ENCODE data around the gene LBR.

Gene LBR

DNA sequence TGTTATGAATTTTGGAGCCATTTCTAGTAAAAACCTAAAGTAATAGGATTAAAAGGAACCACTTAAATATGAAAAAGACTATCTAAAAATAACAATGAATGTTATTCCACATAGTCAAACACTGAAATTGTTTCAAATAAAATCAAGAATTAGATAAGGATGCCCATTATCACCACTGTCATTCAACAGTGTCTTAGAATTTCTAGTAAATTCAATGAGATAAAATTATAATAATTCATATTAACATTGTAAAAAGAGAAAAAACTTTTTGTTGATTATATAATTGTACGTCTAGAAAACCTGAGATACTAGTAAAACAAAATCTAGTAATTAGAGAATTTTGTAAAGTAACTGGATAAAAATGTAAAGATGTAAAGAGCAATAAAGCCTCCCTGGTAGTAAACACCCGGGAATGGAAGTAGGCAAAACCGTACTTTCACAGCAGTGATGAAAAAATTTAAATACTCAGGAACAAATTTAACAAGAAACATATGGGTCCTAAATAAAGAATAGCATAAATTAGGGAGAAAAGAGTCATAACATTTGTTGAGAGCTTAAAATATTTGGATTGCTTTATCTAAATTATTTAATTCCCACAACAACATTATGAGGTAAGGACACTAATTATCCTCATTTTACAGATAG, 56.4 kb downstream of the LBR start:
- no peaks in the 10 kb centered on the region for H3K9me3 ChIP-seq (ENCODE audit: control insufficient read depth, insufficient read depth, low read length)
- DNase-seq (ENCODE audit: low read depth, low spot score), result no peak
- no peaks in the 10 kb centered on the region for H3K4me1 ChIP-seq (ENCODE audit: control insufficient read depth, insufficient read depth, low read length)
- no peak overlapping the region for H3K4me3 ChIP-seq (ENCODE audit: low read length)
- no CpG with 5 or more reads among the region's 3 CpGs for WGBS (ENCODE audit: insufficient coverage, insufficient read length)
- no peaks in the 10 kb centered on the region for H3K36me3 ChIP-seq (ENCODE audit: control insufficient read depth, insufficient read depth, low read length)
- peaks cover 5% of the 10 kb centered on the region; the same call in 1 of the 2 replicates for H3K27me3 ChIP-seq (ENCODE audit: control insufficient read depth, insufficient read depth, low read length)
- no peak overlapping the region for H3K27ac ChIP-seq (ENCODE audit: low read length)

DNA sequence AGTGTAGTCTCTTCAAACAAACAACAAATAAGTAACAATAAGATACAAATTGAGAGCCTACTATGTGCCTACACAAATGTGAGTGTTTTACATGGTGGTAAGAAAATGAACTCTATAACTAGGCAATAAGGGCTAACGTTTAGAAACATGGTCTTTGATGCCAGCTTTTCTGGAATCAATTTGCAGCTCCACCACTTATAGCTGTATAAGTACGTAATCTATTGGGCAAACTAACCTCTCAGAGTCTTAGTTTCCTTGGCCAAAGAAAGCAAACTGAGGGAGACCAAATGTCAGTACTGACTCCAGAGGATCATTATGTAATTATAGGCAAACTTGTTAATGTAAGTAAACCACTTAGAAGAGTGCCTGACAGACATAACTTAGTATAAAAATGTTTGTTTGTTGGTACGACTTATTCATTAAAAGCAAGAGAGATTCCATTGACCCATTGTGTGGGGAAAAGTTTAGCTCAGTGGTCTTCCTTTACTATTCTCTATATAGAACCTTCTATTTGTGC, 59.7 kb downstream of the LBR start:
- no peaks in the 10 kb centered on the region for H3K9me3 ChIP-seq (ENCODE audit: control insufficient read depth, insufficient read depth, low read length)

DNA sequence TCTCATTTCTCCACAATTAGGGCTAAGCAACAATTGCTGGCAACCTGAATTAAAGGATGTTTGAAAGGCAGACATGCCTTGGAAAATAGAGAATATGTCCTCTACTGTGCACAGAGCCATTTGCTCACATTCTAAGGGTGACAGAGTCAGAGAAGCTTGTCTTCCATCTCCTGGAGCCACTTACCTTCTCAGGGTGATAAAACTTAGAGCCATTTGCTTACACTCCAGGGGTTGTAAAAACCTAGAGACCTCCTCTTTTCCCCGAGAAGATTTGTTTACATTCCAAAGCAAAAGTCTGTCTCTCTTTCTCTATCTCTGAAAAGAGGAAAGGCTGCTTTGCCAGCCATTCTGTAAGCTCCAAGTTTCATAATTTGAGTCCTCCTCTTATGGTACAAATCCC, 61.3 kb downstream of the LBR start:
- Histone ChIP-seq H3K27me3 (ENCODE audit: control insufficient read depth, insufficient read depth, low read length) (peaks cover 11% of the 10 kb centered on the region), H3K9me3 (ENCODE audit: control insufficient read depth, insufficient read depth, low read length) (no peaks in the 10 kb centered on the region), H3K27ac (ENCODE audit: low read length) (no peak overlapping the region), H3K36me3 (ENCODE audit: control insufficient read depth, insufficient read depth, low read length) (no peaks in the 10 kb centered on the region), H3K4me1 (ENCODE audit: control insufficient read depth, insufficient read depth, low read length) (no peaks in the 10 kb centered on the region), H3K4me3 (ENCODE audit: low read length) (no peak overlapping the region)
- WGBS (ENCODE audit: insufficient coverage, insufficient read length), result no CpG with 5 or more reads among the region's 1 CpG
- no peak for DNase-seq (ENCODE audit: low read depth, low spot score)

More for the DNA sequence above, 59.7 kb downstream of the LBR start:
- no CpG with 5 or more reads among the region's 3 CpGs for WGBS (ENCODE audit: insufficient coverage, insufficient read length)
- DNase-seq (ENCODE audit: low read depth, low spot score), result no peak
- peaks cover 11% of the 10 kb centered on the region for H3K27me3 ChIP-seq (ENCODE audit: control insufficient read depth, insufficient read depth, low read length)
- H3K4me1 ChIP-seq (ENCODE audit: control insufficient read depth, insufficient read depth, low read length), result no peaks in the 10 kb centered on the region
- no peak overlapping the region for H3K4me3 ChIP-seq (ENCODE audit: low read length)
- H3K27ac ChIP-seq (ENCODE audit: low read length), result no peak overlapping the region
- no peaks in the 10 kb centered on the region for H3K36me3 ChIP-seq (ENCODE audit: control insufficient read depth, insufficient read depth, low read length)

DNA sequence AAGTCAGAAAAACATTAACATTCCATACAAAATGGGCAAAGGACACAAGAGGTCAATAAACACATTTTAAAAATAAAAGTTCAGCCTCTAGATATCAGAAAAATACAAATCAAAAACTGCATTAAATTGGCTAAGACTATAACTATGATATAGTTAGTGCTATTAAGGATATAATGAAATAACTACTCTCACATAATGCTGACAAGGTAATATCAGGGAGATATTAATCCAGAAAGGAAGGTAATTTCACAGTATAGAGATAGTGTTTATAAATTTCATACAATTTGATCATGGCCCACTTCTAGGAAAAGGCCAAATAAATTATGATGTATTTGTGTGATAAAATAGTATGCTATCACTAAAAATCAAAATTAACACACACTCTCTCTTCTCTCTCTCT, 61.8 kb downstream of the LBR start:
- Histone ChIP-seq H3K27ac (ENCODE audit: low read length) (no peak overlapping the region), H3K36me3 (ENCODE audit: control insufficient read depth, insufficient read depth, low read length) (no peaks in the 10 kb centered on the region), H3K4me1 (ENCODE audit: control insufficient read depth, insufficient read depth, low read length) (no peaks in the 10 kb centered on the region), H3K4me3 (ENCODE audit: low read length) (no peak overlapping the region), H3K27me3 (ENCODE audit: control insufficient read depth, insufficient read depth, low read length) (peaks cover 11% of the 10 kb centered on the region), H3K9me3 (ENCODE audit: control insufficient read depth, insufficient read depth, low read length) (no peaks in the 10 kb centered on the region)
- no peak for DNase-seq (ENCODE audit: low read depth, low spot score)

DNA sequence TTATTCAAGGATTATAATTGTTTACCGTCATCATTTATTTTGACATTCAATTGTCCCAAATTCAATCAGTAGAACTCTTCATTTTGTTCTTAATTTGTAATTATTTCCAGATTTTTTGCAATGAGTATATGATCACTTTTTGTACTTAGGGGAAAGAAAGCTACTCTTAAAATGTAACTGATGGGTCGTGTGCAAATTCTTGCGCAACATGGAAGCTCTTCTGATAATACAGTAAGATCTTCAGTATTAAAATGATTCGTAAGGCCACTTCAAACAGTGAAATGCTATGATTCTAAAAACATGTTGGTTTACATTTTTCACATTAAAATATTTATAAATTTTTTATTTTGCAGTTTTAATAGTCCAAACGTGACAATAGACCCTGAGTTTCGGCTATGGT, 63.4 kb downstream of the LBR start:
- H3K4me1 ChIP-seq (ENCODE audit: control insufficient read depth, insufficient read depth, low read length), result no peaks in the 10 kb centered on the region
- H3K9me3 ChIP-seq (ENCODE audit: control insufficient read depth, insufficient read depth, low read length), result no peaks in the 10 kb centered on the region
- peaks cover 11% of the 10 kb centered on the region for H3K27me3 ChIP-seq (ENCODE audit: control insufficient read depth, insufficient read depth, low read length)
- H3K27ac ChIP-seq (ENCODE audit: low read length), result no peak overlapping the region
- no peaks in the 10 kb centered on the region for H3K36me3 ChIP-seq (ENCODE audit: control insufficient read depth, insufficient read depth, low read length)
- no peak overlapping the region for H3K4me3 ChIP-seq (ENCODE audit: low read length)
- no peak for DNase-seq (ENCODE audit: low read depth, low spot score)
- WGBS (ENCODE audit: insufficient coverage, insufficient read length), result no CpG with 5 or more reads among the region's 6 CpGs

DNA sequence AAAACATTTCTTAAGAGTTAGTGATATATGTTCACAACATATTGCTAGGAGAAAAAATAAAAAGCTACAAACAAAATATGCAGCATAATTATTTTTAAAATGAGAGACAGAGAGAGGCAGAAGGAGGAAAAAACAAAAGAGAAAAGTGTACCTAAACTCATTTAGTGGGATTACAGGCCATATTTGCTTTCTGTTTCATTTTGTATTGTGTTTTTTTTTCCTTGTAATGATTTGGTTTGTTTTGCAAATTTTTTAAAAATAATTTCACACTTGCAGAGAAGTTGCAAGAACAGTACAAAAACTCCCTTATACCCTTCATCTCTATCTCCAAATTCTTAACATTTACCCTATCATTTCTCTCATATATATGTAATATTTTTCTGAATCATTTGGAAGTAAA, 65.0 kb downstream of the LBR start:
- DNase-seq (ENCODE audit: low read depth, low spot score), result no peak
- H3K36me3 ChIP-seq (ENCODE audit: control insufficient read depth, insufficient read depth, low read length), result no peaks in the 10 kb centered on the region
- H3K27me3 ChIP-seq (ENCODE audit: control insufficient read depth, insufficient read depth, low read length), result peaks cover 9% of the 10 kb centered on the region
- no peak overlapping the region for H3K27ac ChIP-seq (ENCODE audit: low read length)
- no peak overlapping the region for H3K4me3 ChIP-seq (ENCODE audit: low read length)
- H3K4me1 ChIP-seq (ENCODE audit: control insufficient read depth, insufficient read depth, low read length), result no peaks in the 10 kb centered on the region
- no peaks in the 10 kb centered on the region for H3K9me3 ChIP-seq (ENCODE audit: control insufficient read depth, insufficient read depth, low read length)

DNA sequence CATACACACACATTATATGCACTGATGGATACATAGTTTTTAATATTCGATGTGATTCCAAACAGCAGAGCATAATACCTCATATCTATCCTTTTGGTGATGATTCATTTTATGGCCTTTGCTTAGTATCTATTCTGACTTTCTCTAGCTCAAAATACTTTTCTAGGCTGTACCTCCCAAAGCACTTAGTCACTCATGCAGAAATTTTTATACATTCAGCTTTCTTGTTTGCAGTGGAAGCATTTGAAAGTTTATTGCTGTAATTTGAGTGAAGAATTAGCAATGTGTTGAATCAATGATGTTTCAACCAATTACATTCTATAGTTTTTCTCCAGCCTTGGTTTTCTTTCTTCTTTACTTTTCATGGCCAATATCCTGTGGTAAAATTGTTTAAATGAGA, 66.7 kb downstream of the LBR start:
- no peak for DNase-seq (ENCODE audit: low read depth, low spot score)
- WGBS (ENCODE audit: insufficient coverage, insufficient read length), result no CpG with 5 or more reads among the region's 1 CpG
- no peaks in the 10 kb centered on the region for H3K9me3 ChIP-seq (ENCODE audit: control insufficient read depth, insufficient read depth, low read length)
- peaks cover 3% of the 10 kb centered on the region for H3K27me3 ChIP-seq (ENCODE audit: control insufficient read depth, insufficient read depth, low read length)
- no peaks in the 10 kb centered on the region for H3K36me3 ChIP-seq (ENCODE audit: control insufficient read depth, insufficient read depth, low read length)
- no peaks in the 10 kb centered on the region for H3K4me1 ChIP-seq (ENCODE audit: control insufficient read depth, insufficient read depth, low read length)
- no peak overlapping the region for H3K4me3 ChIP-seq (ENCODE audit: low read length)
- no peak overlapping the region for H3K27ac ChIP-seq (ENCODE audit: low read length)

DNA sequence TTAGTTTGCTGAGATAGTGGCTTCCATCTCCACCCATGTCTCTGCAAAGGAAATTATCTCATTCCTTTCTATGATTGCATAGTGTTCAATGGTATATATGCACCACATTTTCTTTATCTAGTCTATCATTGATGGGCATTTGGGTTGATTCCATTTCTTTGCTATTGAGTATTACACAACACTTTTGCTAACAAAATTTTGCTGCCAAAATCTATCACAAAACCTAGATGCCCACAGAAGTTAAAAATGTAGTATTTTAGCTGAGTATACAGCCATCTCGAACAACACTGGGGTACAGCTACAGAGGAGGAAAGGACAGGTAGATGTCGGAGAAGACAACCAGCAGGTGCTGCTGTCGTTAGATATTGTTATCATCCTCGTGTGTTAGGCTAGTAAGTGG, 67.7 kb downstream of the LBR start:
- no peak overlapping the region for H3K4me3 ChIP-seq (ENCODE audit: low read length)
- no peaks in the 10 kb centered on the region for H3K36me3 ChIP-seq (ENCODE audit: control insufficient read depth, insufficient read depth, low read length)
- no peaks in the 10 kb centered on the region for H3K4me1 ChIP-seq (ENCODE audit: control insufficient read depth, insufficient read depth, low read length)
- no peaks in the 10 kb centered on the region for H3K9me3 ChIP-seq (ENCODE audit: control insufficient read depth, insufficient read depth, low read length)
- WGBS (ENCODE audit: insufficient coverage, insufficient read length), result no CpG with 5 or more reads among the region's 4 CpGs
- no peak overlapping the region for H3K27ac ChIP-seq (ENCODE audit: low read length)
- H3K27me3 ChIP-seq (ENCODE audit: control insufficient read depth, insufficient read depth, low read length), result peaks cover under 1% of the 10 kb centered on the region; the same call in 1 of the 2 replicates
- DNase-seq (ENCODE audit: low read depth, low spot score), result no peak

DNA sequence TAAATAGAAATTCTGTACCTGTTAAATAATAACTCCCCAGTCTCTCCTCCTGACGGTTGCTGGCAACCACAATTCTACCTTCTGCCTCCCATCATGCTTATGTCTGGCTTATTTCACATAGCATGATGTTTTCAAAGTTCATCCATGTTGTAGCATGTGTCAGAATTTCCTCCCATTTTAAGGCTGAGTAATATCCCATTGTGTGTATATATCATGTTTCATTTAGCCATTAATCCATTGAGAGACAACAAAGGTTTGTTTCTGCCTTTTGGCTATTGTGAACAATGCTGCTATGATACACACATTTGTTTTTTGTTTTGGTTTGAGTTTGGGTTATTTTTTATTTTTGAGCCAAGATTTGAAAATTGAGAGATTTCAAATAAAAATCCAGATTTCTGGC, 72.0 kb downstream of the LBR start:
- no CpG with 5 or more reads among the region's 1 CpG for WGBS (ENCODE audit: insufficient coverage, insufficient read length)
- Histone ChIP-seq H3K4me1 (ENCODE audit: control insufficient read depth, insufficient read depth, low read length) (no peaks in the 10 kb centered on the region), H3K4me3 (ENCODE audit: low read length) (no peak overlapping the region), H3K36me3 (ENCODE audit: control insufficient read depth, insufficient read depth, low read length) (no peaks in the 10 kb centered on the region), H3K9me3 (ENCODE audit: control insufficient read depth, insufficient read depth, low read length) (no peaks in the 10 kb centered on the region), H3K27ac (ENCODE audit: low read length) (no peak overlapping the region), H3K27me3 (ENCODE audit: control insufficient read depth, insufficient read depth, low read length) (no peaks in the 10 kb centered on the region)
- DNase-seq (ENCODE audit: low read depth, low spot score), result no peak

DNA sequence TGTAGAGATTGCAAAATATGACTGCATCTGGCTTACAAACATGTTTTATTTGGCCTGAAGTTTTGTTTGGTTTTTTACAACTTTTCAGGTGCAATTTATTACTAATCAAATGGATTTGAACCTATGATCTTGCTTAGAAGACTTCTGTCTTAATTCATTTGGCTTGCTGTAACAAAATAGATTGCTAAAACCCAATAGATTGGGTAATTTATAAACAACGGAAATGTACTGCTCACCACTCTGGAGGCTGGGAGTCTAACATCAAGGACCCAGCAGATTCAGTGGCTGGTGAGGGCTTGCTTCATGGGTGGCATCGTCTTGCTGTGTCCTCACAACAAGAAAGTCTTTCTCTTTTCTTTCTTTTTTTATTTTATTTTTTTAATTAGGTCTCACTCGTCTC, 72.9 kb downstream of the LBR start:
- WGBS (ENCODE audit: insufficient coverage, insufficient read length), result no CpG with 5 or more reads among the region's 3 CpGs
- no peaks in the 10 kb centered on the region for H3K36me3 ChIP-seq (ENCODE audit: control insufficient read depth, insufficient read depth, low read length)
- H3K4me1 ChIP-seq (ENCODE audit: control insufficient read depth, insufficient read depth, low read length), result no peaks in the 10 kb centered on the region
- no peak overlapping the region for H3K4me3 ChIP-seq (ENCODE audit: low read length)
- no peaks in the 10 kb centered on the region for H3K9me3 ChIP-seq (ENCODE audit: control insufficient read depth, insufficient read depth, low read length)
- no peak for DNase-seq (ENCODE audit: low read depth, low spot score)
- no peak overlapping the region for H3K27ac ChIP-seq (ENCODE audit: low read length)
- no peaks in the 10 kb centered on the region for H3K27me3 ChIP-seq (ENCODE audit: control insufficient read depth, insufficient read depth, low read length)
